ENCODE measurements around the gene PHF21B. TPM values are rescaled to one million over a fixed set of nuclear protein-coding genes. Genes with fewer than 3 reads are reported as not detected.

PHF21B gene
- total and polyA plus RNA-seq, 7 experiments from 2014 or later, result not detected

DNA sequence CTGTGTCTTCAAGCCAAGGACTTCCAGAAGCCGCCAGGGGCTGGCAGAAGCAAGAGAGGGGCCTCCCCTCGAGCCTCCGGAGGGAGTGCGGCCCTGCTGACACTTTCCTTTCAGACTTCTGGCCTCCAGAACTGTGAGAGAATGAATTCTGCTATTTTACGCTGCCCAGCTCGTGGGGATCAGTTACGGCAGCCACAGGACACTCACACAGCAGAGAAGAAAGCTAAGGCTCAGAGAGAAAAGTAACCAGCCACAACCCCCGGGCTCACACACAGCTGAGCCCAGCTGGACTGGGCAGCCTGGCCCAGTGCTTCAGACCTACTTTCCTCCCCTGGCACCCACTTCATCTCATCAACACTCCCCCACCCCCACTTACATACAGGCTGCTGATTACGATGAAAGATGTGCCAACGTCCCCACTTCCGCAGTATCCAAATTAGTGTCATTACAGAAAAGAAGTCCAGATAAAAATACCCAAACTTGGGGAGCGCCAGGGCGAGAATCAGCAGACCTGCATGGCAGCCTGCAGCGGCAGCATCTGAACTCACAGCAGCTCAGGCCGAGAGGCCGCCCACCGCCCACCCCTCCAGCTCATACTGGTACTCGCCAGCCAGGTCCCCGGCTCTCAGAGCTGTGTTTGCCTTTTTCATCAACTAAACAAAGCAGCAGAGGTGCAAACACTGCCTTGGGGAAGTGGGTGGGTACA lies 15.3 kb downstream of the PHF21B start:
- no peaks in the 10 kb centered on the region for H3K36me3 ChIP-seq (ENCODE audit: control insufficient read depth in 2 of 3, insufficient read depth in 3 of 3, low read length in 3 of 3)
- intact Hi-C loops (cut with micrococcal nuclease), result no loop called here
- POLR2A ChIA-PET, result no interaction called here

DNA sequence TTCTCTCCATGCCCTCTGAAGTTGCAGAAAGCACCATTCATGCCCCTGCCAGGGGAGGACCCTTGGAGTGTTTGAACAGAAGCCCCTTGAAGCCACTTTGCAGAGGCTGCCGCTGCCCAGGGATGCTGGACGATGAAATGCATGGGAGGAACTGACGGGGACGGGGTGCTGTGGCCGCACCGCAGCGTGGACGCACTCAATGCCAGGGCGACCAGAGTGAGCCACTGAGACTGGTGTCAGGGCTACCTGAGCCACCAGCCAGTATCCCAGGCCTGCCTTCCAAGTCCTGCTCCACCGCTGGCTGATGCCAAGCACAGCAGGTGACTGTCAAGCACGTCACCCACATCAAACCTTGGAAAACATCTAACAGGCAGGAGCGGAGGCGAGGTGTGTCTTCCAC lies 17.6 kb downstream of the PHF21B start:
- DNase-seq (no peak), ATAC-seq (no peak)
- Mint-ChIP-seq H3K4me3 (no peak overlapping the region), H3K27me3 (peaks cover 0 to 32% (median 20%) of the 10 kb centered on the region in 5 donors), H3K4me1 (peaks cover 0 to 2% (median 0%) of the 10 kb centered on the region in 7 donors), H3K27ac (no peak overlapping the region), H3K9me3 (peaks cover 0 to 1% (median 0%) of the 10 kb centered on the region in 11 donors), H3K36me3 (no peaks in the 10 kb centered on the region)
- Histone ChIP-seq H3K4me1 (ENCODE audit: control insufficient read depth in 2 of 2, insufficient read depth in 2 of 2, low read length in 2 of 2) (no peaks in the 10 kb centered on the region), H3K27ac (ENCODE audit: low read depth, low read length) (no peak overlapping the region), H3K4me3 (ENCODE audit: low read length) (no peak overlapping the region), H3K27me3 (ENCODE audit: control insufficient read depth in 2 of 2, insufficient read depth in 2 of 2, low read length in 2 of 2) (no peaks in the 10 kb centered on the region), H3K36me3 (ENCODE audit: control insufficient read depth in 2 of 3, insufficient read depth in 3 of 3, low read length in 3 of 3) (no peaks in the 10 kb centered on the region), H3K9me3 (ENCODE audit: control insufficient read depth in 2 of 3, low read length in 3 of 3) (no peaks in the 10 kb centered on the region)
- ChIA-PET CTCF (no interaction called here), POLR2A (no interaction called here)
- intact Hi-C loops (cut with micrococcal nuclease), result no loop called here

More for the DNA sequence above, 15.3 kb downstream of the PHF21B start:
- DNase-seq (no peak), ATAC-seq (no peak)
- Mint-ChIP-seq H3K4me1 (peaks cover 0 to 3% (median 0%) of the 10 kb centered on the region in 7 donors), H3K27me3 (peaks cover 0 to 46% (median 22%) of the 10 kb centered on the region in 5 donors), H3K36me3 (no peaks in the 10 kb centered on the region), H3K9me3 (no peaks in the 10 kb centered on the region), H3K27ac (no peak overlapping the region), H3K4me3 (no peak overlapping the region)
- Histone ChIP-seq H3K4me1 (ENCODE audit: control insufficient read depth in 2 of 2, insufficient read depth in 2 of 2, low read length in 2 of 2) (no peaks in the 10 kb centered on the region), H3K4me3 (ENCODE audit: low read length) (no peak overlapping the region), H3K9me3 (ENCODE audit: control insufficient read depth in 2 of 3, low read length in 3 of 3) (no peaks in the 10 kb centered on the region), H3K27ac (ENCODE audit: low read depth, low read length) (no peak overlapping the region), H3K27me3 (ENCODE audit: control insufficient read depth in 2 of 2, insufficient read depth in 2 of 2, low read length in 2 of 2) (no peaks in the 10 kb centered on the region)
- CTCF ChIA-PET, result no interaction called here

DNA sequence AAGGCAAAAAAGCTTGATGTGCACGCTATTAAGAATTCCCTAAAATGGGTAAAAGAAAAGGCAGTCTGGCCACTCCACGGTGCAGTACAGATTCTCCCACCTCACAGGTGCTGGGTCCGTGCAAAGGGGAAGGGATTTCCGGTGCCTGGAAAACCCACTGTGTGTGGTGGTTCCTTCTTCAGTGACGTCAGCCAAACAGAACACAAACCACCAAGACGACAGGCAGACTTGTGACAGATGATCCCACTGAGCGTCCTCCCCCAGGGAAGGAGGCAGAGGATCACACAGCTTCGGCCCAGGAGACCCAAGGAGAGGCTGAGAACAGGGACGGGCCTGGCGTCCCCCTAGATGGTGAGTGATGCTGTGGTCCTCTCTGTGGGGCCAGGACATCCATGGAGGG lies 18.6 kb downstream of the PHF21B start:
- ChIA-PET CTCF (no interaction called here), POLR2A (no interaction called here)
- H3K36me3 Mint-ChIP-seq, result no peaks in the 10 kb centered on the region
- Histone ChIP-seq H3K4me1 (ENCODE audit: control insufficient read depth in 2 of 2, insufficient read depth in 2 of 2, low read length in 2 of 2) (no peaks in the 10 kb centered on the region), H3K27me3 (ENCODE audit: control insufficient read depth in 2 of 2, insufficient read depth in 2 of 2, low read length in 2 of 2) (no peaks in the 10 kb centered on the region), H3K4me3 (ENCODE audit: low read length) (no peak overlapping the region), H3K9me3 (ENCODE audit: control insufficient read depth in 2 of 3, low read length in 3 of 3) (no peaks in the 10 kb centered on the region), H3K27ac (ENCODE audit: low read depth, low read length) (no peak overlapping the region), H3K36me3 (ENCODE audit: control insufficient read depth in 2 of 3, insufficient read depth in 3 of 3, low read length in 3 of 3) (no peaks in the 10 kb centered on the region)
- intact Hi-C loops (cut with micrococcal nuclease), result no loop called here
- ATAC-seq (no peak), DNase-seq (no peak)
- no peaks in the 10 kb centered on the region for H3K4me1 Mint-ChIP-seq
- peaks cover 0 to 1% (median 0%) of the 10 kb centered on the region in 11 donors for H3K9me3 Mint-ChIP-seq
- peaks cover 0 to 25% (median 18%) of the 10 kb centered on the region in 5 donors for H3K27me3 Mint-ChIP-seq
- no peak overlapping the region for H3K27ac Mint-ChIP-seq
- H3K4me3 Mint-ChIP-seq, result no peak overlapping the region

DNA sequence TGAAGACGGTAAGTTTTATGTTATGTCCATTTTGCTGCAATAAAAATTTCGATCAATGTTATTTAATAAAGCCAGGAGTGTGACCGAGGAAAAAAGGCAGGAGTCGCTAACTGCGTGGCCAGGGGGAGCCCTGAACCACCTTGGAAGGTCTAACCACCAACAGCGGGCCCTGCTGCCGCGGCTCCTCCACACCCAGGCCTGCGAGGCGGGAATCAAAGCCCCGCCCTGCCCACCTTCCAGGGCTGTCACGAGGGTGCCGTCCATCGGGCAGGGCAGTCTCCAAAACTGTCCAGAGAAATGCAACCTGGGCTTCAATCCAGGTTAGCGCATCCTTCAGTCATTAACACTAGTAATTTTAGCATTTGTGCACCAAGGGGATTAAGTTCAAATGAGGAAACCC lies 19.0 kb downstream of the PHF21B start:
- CTCF ChIA-PET, result no interaction called here

DNA sequence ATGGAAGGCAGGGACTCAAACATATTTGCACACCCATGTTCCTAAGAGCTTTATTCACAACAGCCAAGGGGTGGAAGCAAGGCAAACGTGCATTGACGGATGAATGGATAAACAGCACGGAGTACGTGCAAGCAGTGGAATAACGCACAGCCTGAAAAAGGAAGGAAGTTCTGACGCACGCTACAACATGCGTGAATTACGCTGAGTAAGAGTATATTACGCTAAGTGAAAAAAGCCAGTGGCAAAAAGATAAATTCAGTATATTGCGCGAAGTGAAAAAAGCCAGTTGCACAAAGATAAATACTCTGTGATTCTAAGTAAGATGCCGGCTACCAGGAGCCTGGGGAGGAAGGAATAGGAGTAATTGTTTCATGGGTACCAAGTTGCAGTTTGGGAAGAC lies 19.5 kb downstream of the PHF21B start:
- Mint-ChIP-seq H3K27ac (no peak overlapping the region), H3K36me3 (no peaks in the 10 kb centered on the region), H3K27me3 (peaks cover 0 to 25% (median 18%) of the 10 kb centered on the region in 5 donors), H3K4me3 (no peak overlapping the region), H3K4me1 (no peaks in the 10 kb centered on the region), H3K9me3 (peaks cover 0 to 1% (median 0%) of the 10 kb centered on the region in 11 donors)
- H3K4me3 ChIP-seq (ENCODE audit: low read length), result no peak overlapping the region
- H3K4me1 ChIP-seq (ENCODE audit: control insufficient read depth in 2 of 2, insufficient read depth in 2 of 2, low read length in 2 of 2), result no peaks in the 10 kb centered on the region
- intact Hi-C loops (cut with micrococcal nuclease), result no loop called here
- H3K27ac ChIP-seq (ENCODE audit: low read depth, low read length), result no peak overlapping the region
- DNase-seq, result no peak
- H3K9me3 ChIP-seq (ENCODE audit: control insufficient read depth in 2 of 3, low read length in 3 of 3), result no peaks in the 10 kb centered on the region
- CTCF ChIA-PET, result no interaction called here
- no peaks in the 10 kb centered on the region for H3K36me3 ChIP-seq (ENCODE audit: control insufficient read depth in 2 of 3, insufficient read depth in 3 of 3, low read length in 3 of 3)
- H3K27me3 ChIP-seq (ENCODE audit: control insufficient read depth in 2 of 2, insufficient read depth in 2 of 2, low read length in 2 of 2), result no peaks in the 10 kb centered on the region
- ATAC-seq, result no peak
- POLR2A ChIA-PET, result interaction anchor here (0.7 kb wide), 1 partner anchor 28 kb away, joined by 4 read pairs; no protein-coding TSS in a partner anchor

More for the DNA sequence above, 19.0 kb downstream of the PHF21B start:
- Mint-ChIP-seq H3K4me1 (no peaks in the 10 kb centered on the region), H3K4me3 (no peak overlapping the region), H3K36me3 (no peaks in the 10 kb centered on the region), H3K27ac (no peak overlapping the region), H3K27me3 (peaks cover 0 to 25% (median 18%) of the 10 kb centered on the region in 5 donors), H3K9me3 (peaks cover 0 to 1% (median 0%) of the 10 kb centered on the region in 11 donors)
- no peaks in the 10 kb centered on the region for H3K36me3 ChIP-seq (ENCODE audit: control insufficient read depth in 2 of 3, insufficient read depth in 3 of 3, low read length in 3 of 3)
- no peak overlapping the region for H3K27ac ChIP-seq (ENCODE audit: low read depth, low read length)
- intact Hi-C loops (cut with micrococcal nuclease), result no loop called here
- no peaks in the 10 kb centered on the region for H3K4me1 ChIP-seq (ENCODE audit: control insufficient read depth in 2 of 2, insufficient read depth in 2 of 2, low read length in 2 of 2)
- no peaks in the 10 kb centered on the region for H3K27me3 ChIP-seq (ENCODE audit: control insufficient read depth in 2 of 2, insufficient read depth in 2 of 2, low read length in 2 of 2)
- H3K4me3 ChIP-seq (ENCODE audit: low read length), result no peak overlapping the region
- DNase-seq (no peak), ATAC-seq (no peak)
- H3K9me3 ChIP-seq (ENCODE audit: control insufficient read depth in 2 of 3, low read length in 3 of 3), result no peaks in the 10 kb centered on the region
- POLR2A ChIA-PET, result no interaction called here

DNA sequence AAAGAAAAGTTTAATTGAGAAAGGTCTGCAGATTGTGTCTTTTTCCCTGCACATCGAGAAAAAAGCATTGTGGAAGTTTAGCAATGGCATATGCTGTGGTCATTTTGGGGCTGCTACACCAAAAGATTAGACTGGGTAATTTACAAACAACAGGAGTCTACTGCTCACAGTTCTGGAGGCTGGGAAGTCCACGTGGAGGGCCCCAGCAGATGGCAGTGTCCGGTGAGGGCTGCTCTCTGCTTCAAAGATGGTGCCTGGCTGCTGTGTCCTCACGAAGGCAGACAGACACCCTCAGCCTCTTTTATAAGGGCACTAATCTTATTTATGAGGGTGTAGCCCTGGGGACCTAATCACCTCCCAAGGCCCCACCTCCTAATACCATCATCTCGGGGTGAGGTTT lies 21.1 kb downstream of the PHF21B start:
- H3K27me3 ChIP-seq (ENCODE audit: control insufficient read depth in 2 of 2, insufficient read depth in 2 of 2, low read length in 2 of 2), result no peaks in the 10 kb centered on the region
- intact Hi-C loops (cut with micrococcal nuclease), result no loop called here
- DNase-seq (no peak), ATAC-seq (no peak)
- no peaks in the 10 kb centered on the region for H3K36me3 ChIP-seq (ENCODE audit: control insufficient read depth in 2 of 3, insufficient read depth in 3 of 3, low read length in 3 of 3)
- Mint-ChIP-seq H3K4me1 (no peaks in the 10 kb centered on the region), H3K36me3 (peaks cover 0 to 3% (median 0%) of the 10 kb centered on the region in 5 donors), H3K4me3 (no peak overlapping the region), H3K27ac (no peak overlapping the region), H3K9me3 (peaks cover 0 to 5% (median 0%) of the 10 kb centered on the region in 11 donors), H3K27me3 (peaks cover 0 to 23% (median 18%) of the 10 kb centered on the region in 5 donors)
- ChIA-PET CTCF (no interaction called here), POLR2A (no interaction called here)
- H3K4me1 ChIP-seq (ENCODE audit: control insufficient read depth in 2 of 2, insufficient read depth in 2 of 2, low read length in 2 of 2), result no peaks in the 10 kb centered on the region
- H3K27ac ChIP-seq (ENCODE audit: low read depth, low read length), result no peak overlapping the region
- no peak overlapping the region for H3K4me3 ChIP-seq (ENCODE audit: low read length)
- H3K9me3 ChIP-seq (ENCODE audit: control insufficient read depth in 2 of 3, low read length in 3 of 3), result no peaks in the 10 kb centered on the region

DNA sequence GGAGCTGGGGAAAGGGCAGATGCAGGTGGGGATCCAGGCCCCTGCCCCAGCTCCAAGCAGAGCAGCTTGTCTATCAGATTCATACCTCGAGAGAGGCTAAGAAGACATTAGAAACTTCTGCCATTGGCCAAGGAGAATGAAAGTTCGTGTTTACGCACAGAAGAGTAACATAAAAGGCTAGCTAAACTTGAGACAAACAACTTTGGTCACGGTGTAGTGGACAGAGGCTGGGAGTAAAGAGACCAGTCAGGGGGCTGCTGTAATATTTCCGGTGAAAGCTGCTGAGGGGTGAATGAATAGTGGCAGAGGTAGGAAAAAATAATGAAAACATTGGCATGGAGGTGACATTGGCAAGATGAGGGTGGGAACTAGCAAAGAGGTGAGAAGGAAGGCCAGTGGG lies 22.9 kb downstream of the PHF21B start:
- no peak overlapping the region for H3K27ac ChIP-seq (ENCODE audit: low read depth, low read length)
- H3K27ac Mint-ChIP-seq, result no peak overlapping the region
- H3K9me3 Mint-ChIP-seq, result peaks cover 0 to 10% (median 0%) of the 10 kb centered on the region in 11 donors
- POLR2A ChIA-PET, result no interaction called here
- ATAC-seq, result no peak
- CTCF ChIA-PET, result no interaction called here
- H3K36me3 ChIP-seq (ENCODE audit: control insufficient read depth in 2 of 3, insufficient read depth in 3 of 3, low read length in 3 of 3), result no peaks in the 10 kb centered on the region
- H3K27me3 ChIP-seq (ENCODE audit: control insufficient read depth in 2 of 2, insufficient read depth in 2 of 2, low read length in 2 of 2), result no peaks in the 10 kb centered on the region
- H3K4me3 ChIP-seq (ENCODE audit: low read length), result no peak overlapping the region
- no peaks in the 10 kb centered on the region for H3K9me3 ChIP-seq (ENCODE audit: control insufficient read depth in 2 of 3, low read length in 3 of 3)
- peaks cover 0 to 3% (median 0%) of the 10 kb centered on the region in 5 donors for H3K36me3 Mint-ChIP-seq
- peaks cover 0 to 26% (median 16%) of the 10 kb centered on the region in 5 donors for H3K27me3 Mint-ChIP-seq
- intact Hi-C loops (cut with micrococcal nuclease), result no loop called here
- no peaks in the 10 kb centered on the region for H3K4me1 Mint-ChIP-seq
- no peak overlapping the region for H3K4me3 Mint-ChIP-seq
- H3K4me1 ChIP-seq (ENCODE audit: control insufficient read depth in 2 of 2, insufficient read depth in 2 of 2, low read length in 2 of 2), result no peaks in the 10 kb centered on the region
- no peak for DNase-seq

All from naive thymus-derived CD4-positive, alpha-beta T cell (primary cell).